Lung (tissue), 12 donors: ENCODE results near the gene DDX49. TPM values are rescaled to one million over a fixed set of nuclear protein-coding genes. Genes with fewer than 3 reads are reported as not detected.

Source experiments
- ATAC-seq: fragments of 200-7000 bp; cut with Tn5 transposase; one replicate; pipeline ENCODE4 v1.9.1; 2020; ENCODE audit warnings: moderate number of reproducible peaks; ENCODE audit not compliant: insufficient read depth, low FRiP score
- DNase-seq, 3 donors: peaks; one replicate each; pipeline ENCODE4 v3.0.0-alpha.2; 2013 to 2017
- H3K27ac ChIP-seq, 2 donors: one replicate each; pipeline ENCODE4 v1.5.1; 2013; ENCODE audit warnings: mild to moderate bottlenecking in 2 of 2, moderate library complexity in 2 of 2, control low read depth in 1 of 2, inconsistent platforms in 1 of 2, low read depth in 1 of 2, low read length in 1 of 2
- H3K27me3 ChIP-seq, 3 donors: one replicate each; pipeline ENCODE4 v1.5.1; 2013; ENCODE audit warnings: low read length in 2 of 3; ENCODE audit not compliant: control insufficient read depth in 3 of 3, insufficient read depth in 3 of 3
- H3K36me3 ChIP-seq, 4 donors: one replicate each; pipeline ENCODE4 v1.5.1; 2013; ENCODE audit warnings: low read length in 4 of 4, mild to moderate bottlenecking in 1 of 4, moderate library complexity in 1 of 4; ENCODE audit not compliant: control insufficient read depth in 4 of 4, insufficient read depth in 4 of 4
- H3K4me1 ChIP-seq, 5 donors: one replicate each; pipeline ENCODE4 v1.5.1; 2013; ENCODE audit warnings: low read length in 5 of 5, mild to moderate bottlenecking in 2 of 5, moderate library complexity in 1 of 5; ENCODE audit not compliant: control insufficient read depth in 5 of 5, insufficient read depth in 5 of 5
- H3K4me3 ChIP-seq: one replicate; pipeline ENCODE4 v1.5.1; 2013; ENCODE audit warnings: mild to moderate bottlenecking, control low read depth, moderate library complexity
- H3K9ac ChIP-seq, 2 donors: one replicate each; pipeline ENCODE4 v1.5.1; 2013; ENCODE audit warnings: low read length in 2 of 2, control low read depth in 1 of 2; ENCODE audit not compliant: insufficient read depth in 1 of 2
- H3K9me3 ChIP-seq, 4 donors: one replicate each; pipeline ENCODE4 v1.5.1; 2013; ENCODE audit warnings: low read length in 3 of 4, mild to moderate bottlenecking in 1 of 4, moderate library complexity in 1 of 4; ENCODE audit not compliant: control insufficient read depth in 4 of 4, insufficient read depth in 3 of 4
- CTCF ChIP-seq: IDR thresholded peaks from 2 replicates; pipeline ENCODE4 v1.5.1; 2012; ENCODE audit warnings: mild to moderate bottlenecking; ENCODE audit errors: control extremely low read depth, extremely low read depth
- WGBS, 2 donors: extraction: QIAGEN DNeasy Blood & Tissue Kit; methylation state at CpG; one replicate each; pipeline ENCODE4 v1.1.7; 2013; 5-methylcytosine and 5-hydroxymethylcytosine counted together
- polyA plus RNA-seq, 2 donors: library from polyadenylated mRNA; stranded (reverse); fragments of 200-250 nt; gene quantifications; one replicate each; pipeline ENCODE4 v1.2.1, GENCODE V29; 2013
- total RNA-seq, 2 donors: library from RNA; depleted of rRNA in 1 of 2; stranded (reverse); fragments of >200 nt in 1 of 2; gene quantifications; one replicate each; pipeline ENCODE4 v1.2.1, GENCODE V29; 2014 to 2021
- donor health status: control.
- donor health status: control.
- donor health status: Bipolar disorder and iron deficiency.
- donor health status: healthy.
- donor health status: DM: yes; HTN: yes; CAD: no.

DDX49 gene
- total and polyA plus RNA-seq, 4 donors = 32.2 to 69.1 (median 56.2) TPM

GRCh38 chr19:18933297-18933696 is 13.8 kb downstream of the DDX49 start:
- Histone ChIP-seq H3K36me3 (peaks cover 0 to 27% (median 15%) of the 10 kb centered on the region in 4 donors), H3K9me3 (peaks cover 0 to 1% (median 0%) of the 10 kb centered on the region in 4 donors), H3K27ac (no peak overlapping the region), H3K27me3 (no peaks in the 10 kb centered on the region), H3K4me1 (peaks cover 0 to 3% (median 0%) of the 10 kb centered on the region in 5 donors), H3K9ac (no peak overlapping the region), H3K4me3 (no peak overlapping the region)
- DNase-seq (no peak), ATAC-seq (no peak)
- TF ChIP-seq CTCF = no peak
- 83 to 87% methylated on average over 13 of the region's 13 CpGs for WGBS, 2 donors

GRCh38 chr19:18939163-18939562 is 19.6 kb downstream of the DDX49 start:
- Histone ChIP-seq H3K9ac (no peak overlapping the region), H3K4me3 (no peak overlapping the region), H3K4me1 (peaks cover 0 to 12% (median 4%) of the 10 kb centered on the region in 5 donors), H3K9me3 (no peaks in the 10 kb centered on the region), H3K36me3 (peaks cover 0 to 6% (median 4%) of the 10 kb centered on the region in 4 donors), H3K27me3 (no peaks in the 10 kb centered on the region), H3K27ac (no peak overlapping the region)
- DNase-seq = no peak
- ATAC-seq = no peak
- WGBS, 2 donors = 92% methylated on average over 3 of the region's 3 CpGs
- no peak for TF ChIP-seq CTCF

GRCh38 chr19:18939922-18940768 is 20.6 kb downstream of the DDX49 start:
- WGBS, 2 donors = 1% methylated on average over 38 to 47 of the region's 47 CpGs
- peaks cover 0 to 12% (median 4%) of the 10 kb centered on the region in 5 donors for H3K4me1 ChIP-seq

More at GRCh38 chr19:18939922-18940768, 20.6 kb downstream of the DDX49 start:
- peak; percentile 62 to 78 (median 73) for DNase-seq
- ATAC-seq = peak; percentile 66
- no peak for TF ChIP-seq CTCF
- Histone ChIP-seq H3K9me3 (no peaks in the 10 kb centered on the region), H3K36me3 (peaks cover 0 to 3% (median 1%) of the 10 kb centered on the region in 4 donors), H3K9ac (peak overlapping the region; percentile 23 to 25), H3K27ac (peak overlapping the region in 1 of 2 donors; percentile 4), H3K27me3 (no peaks in the 10 kb centered on the region), H3K4me3 (peak overlapping the region; percentile 63)
